ENCODE results near the gene MTPN. TPM values are rescaled to one million over a fixed set of nuclear protein-coding genes. Genes with fewer than 3 reads are reported as not detected.

The MTPN gene, protein sequence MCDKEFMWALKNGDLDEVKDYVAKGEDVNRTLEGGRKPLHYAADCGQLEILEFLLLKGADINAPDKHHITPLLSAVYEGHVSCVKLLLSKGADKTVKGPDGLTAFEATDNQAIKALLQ
- total RNA-seq (2014; rRNA removed; shearing (Covaris generic); ENCODE audit: low replicate concordance), result 60.8 and 73.2 TPM in 2 replicates

GRCh38 chr7:135977007-135977741 lies at the start of gene MTPN:
TSS of gene MTPN (minus strand) at chr7:135977359. CDS start at chr7:135977100, 259 bp downstream.
- in situ Hi-C loops (cut with HindIII; ENCODE audit: low pct_unique_long_range_greater_than_20kb, low sequenced_read_pairs), result no loop called here
- DNase-seq (ENCODE audit: low read depth), result peak; percentile 98

DNA sequence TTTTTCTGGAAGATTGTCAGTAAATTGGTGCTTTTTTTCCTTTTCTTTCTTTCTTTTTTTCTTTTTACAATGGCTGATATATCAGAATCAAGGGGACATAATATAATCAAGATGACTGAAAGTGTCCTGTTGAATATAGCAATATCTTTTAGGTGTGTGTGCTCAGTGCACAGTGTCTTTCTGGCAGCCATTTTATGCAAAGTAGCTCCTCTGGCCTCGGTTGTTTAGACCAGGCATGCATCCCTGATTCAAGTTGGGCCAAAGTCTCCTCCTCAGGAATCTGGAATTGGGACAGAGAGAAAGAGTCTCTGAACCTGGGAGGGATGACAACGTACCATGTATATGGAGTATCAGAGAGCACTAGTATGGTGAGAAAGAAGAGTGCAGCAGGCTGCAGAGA lies 49.0 kb upstream of the MTPN start:
- in situ Hi-C loops (cut with HindIII; ENCODE audit: low pct_unique_long_range_greater_than_20kb, low sequenced_read_pairs), result no loop called here
- no peak for DNase-seq (ENCODE audit: low read depth)

- in situ Hi-C loops (cut with HindIII; ENCODE audit: low pct_unique_long_range_greater_than_20kb, low sequenced_read_pairs), result no loop called here
- DNase-seq (ENCODE audit: low read depth), result no peak
Measured at GRCh38 chr7:136023134-136023869, 46.1 kb upstream of the MTPN start.

DNA sequence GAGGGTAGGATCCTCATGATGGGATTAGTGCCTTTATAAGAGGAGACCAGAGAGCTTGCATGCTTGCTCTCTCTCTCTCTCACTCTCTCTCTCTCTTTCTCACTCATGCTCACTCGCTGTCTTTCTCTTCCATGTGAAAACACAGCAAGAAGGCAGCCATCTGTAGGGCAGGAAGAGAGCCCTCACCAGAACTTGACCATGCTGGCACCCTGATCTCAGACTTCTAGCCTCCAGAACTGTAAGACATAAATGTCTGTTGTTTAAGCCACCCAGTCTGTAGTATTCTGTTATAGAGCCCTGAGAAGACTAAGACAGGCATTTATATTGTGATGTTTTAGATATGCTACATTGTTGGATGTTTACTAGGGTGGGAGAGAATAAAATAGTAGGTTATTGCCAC lies 43.4 kb upstream of the MTPN start:
- no peak for DNase-seq (ENCODE audit: low read depth)
- in situ Hi-C loops (cut with HindIII; ENCODE audit: low pct_unique_long_range_greater_than_20kb, low sequenced_read_pairs), result no loop called here

DNA sequence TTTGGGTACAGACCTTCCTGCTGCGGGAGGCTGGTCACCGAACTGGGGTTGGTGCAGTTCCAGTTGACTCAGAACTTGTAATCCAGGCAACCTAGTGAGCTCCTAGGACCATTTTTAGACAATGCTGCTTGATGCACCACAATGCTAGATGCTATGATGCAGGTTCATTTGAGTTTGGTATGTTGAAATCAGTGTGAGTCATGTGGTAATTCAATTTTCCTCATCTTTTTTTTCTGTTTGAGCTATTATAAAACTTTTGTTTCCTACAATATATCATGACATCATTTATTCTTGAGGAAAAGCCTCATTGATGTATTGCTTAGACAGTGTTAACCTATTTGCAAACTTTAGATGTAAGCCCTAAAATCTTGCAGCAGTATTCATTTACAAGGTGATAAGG lies 40.9 kb upstream of the MTPN start:
- no peak for DNase-seq (ENCODE audit: low read depth)
- in situ Hi-C loops (cut with HindIII; ENCODE audit: low pct_unique_long_range_greater_than_20kb, low sequenced_read_pairs), result no loop called here

DNA sequence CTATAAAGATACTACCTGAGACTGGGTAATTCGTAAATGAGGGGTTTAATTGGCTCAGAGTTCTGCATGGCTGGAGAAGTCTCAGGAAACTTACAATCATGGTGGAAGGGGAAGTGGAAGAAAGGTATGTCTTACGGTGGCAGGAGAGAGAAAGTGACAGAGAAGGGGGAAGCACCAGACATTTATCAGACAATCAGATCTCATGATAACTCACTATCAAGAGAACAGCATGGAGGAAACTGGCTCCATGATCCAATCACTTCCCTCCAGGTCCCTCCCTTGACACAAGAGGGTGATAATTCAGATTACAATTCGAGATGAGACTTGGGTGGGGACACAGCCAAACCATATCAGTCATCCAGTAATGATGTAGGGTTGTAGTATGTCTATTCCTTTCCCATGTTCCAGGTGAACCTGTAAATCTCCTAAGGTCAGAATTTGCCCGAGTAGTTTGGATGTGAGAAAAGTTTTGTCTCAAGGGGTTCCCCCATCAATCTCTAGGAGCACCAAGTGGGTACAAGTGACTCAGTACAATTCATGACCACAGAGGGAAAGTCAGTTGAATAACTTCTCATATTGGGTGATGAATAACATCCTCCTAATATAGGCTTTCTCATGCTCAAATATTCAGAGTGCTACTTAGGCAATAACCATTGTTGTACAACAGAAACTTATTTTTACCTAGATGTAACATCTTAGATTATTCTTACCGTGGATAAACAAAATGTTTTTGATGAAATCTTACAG lies 39.7 kb upstream of the MTPN start:
- in situ Hi-C loops (cut with HindIII; ENCODE audit: low pct_unique_long_range_greater_than_20kb, low sequenced_read_pairs), result no loop called here
- no peak for DNase-seq (ENCODE audit: low read depth)

DNA sequence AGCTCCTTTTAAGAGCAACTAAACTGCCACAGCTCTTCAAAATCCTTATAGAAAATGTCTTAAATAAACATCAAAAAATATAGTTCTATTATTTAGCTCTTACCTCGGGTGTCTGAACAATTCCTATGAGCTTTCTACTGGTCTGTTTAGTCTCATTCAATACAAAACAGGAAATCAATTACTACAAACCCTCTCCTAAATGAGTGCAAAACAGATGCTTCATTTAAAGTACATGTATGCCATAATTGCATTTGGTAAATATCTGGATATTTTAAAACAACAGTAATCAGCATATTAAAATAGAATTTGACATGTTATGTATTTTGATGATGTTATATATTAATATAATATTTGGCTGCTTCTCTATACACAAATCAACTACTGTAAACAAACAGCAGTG lies 38.5 kb upstream of the MTPN start:
- in situ Hi-C loops (cut with HindIII; ENCODE audit: low pct_unique_long_range_greater_than_20kb, low sequenced_read_pairs), result no loop called here

DNA sequence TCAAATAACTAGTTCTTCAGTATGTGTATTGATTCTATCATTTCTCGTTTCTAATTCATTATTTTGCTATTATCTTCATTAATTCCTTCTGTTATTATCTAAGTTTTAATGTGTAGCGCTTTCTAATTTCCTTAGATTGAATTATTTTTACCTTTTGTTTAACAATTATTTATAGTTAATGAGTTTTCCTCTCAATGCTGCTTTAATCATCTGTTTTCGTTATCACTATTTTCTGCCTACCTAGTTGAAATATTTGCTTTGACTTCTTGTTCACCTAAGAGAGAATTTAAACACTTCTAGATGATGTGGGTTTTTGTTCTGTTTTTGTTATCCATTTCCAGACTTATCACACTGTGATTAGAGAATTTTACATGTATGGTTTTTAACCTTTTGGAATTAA lies 37.5 kb upstream of the MTPN start:
- in situ Hi-C loops (cut with HindIII; ENCODE audit: low pct_unique_long_range_greater_than_20kb, low sequenced_read_pairs), result no loop called here
- no peak for DNase-seq (ENCODE audit: low read depth)

More for the DNA sequence above, 38.5 kb upstream of the MTPN start:
- DNase-seq (ENCODE audit: low read depth), result no peak

DNA sequence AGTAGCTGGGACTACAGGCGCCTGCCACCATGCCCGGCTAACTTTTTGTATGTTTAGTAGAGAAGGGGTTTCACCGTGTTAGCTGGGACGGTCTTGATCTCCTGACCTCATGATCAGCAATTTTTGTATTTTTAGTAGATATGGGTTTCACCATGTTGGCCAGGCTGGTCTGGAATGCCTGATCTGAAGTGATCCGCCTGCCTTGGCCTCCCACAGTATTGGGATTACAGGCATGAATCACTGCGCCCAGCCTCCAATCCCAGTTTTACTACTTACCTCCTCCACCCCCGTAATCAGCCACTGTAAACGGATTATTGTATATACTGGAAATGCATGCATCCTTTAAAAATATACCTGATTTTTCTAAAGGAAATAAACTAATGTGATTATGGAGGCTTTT lies 35.1 kb upstream of the MTPN start:
- in situ Hi-C loops (cut with HindIII; ENCODE audit: low pct_unique_long_range_greater_than_20kb, low sequenced_read_pairs), result no loop called here
- DNase-seq (ENCODE audit: low read depth), result no peak

GRCh38 chr7:136009488-136010079 lies 32.4 kb upstream of the MTPN start:
- DNase-seq (ENCODE audit: low read depth), result peak; percentile 30
- in situ Hi-C loops (cut with HindIII; ENCODE audit: low pct_unique_long_range_greater_than_20kb, low sequenced_read_pairs), result no loop called here

- in situ Hi-C loops (cut with HindIII; ENCODE audit: low pct_unique_long_range_greater_than_20kb, low sequenced_read_pairs), result no loop called here
- no peak for DNase-seq (ENCODE audit: low read depth)
Measured at GRCh38 chr7:136006208-136006607, 29.0 kb upstream of the MTPN start.

GRCh38 chr7:136004083-136004482 lies 26.9 kb upstream of the MTPN start:
- in situ Hi-C loops (cut with HindIII; ENCODE audit: low pct_unique_long_range_greater_than_20kb, low sequenced_read_pairs), result no loop called here
- DNase-seq (ENCODE audit: low read depth), result no peak

DNA sequence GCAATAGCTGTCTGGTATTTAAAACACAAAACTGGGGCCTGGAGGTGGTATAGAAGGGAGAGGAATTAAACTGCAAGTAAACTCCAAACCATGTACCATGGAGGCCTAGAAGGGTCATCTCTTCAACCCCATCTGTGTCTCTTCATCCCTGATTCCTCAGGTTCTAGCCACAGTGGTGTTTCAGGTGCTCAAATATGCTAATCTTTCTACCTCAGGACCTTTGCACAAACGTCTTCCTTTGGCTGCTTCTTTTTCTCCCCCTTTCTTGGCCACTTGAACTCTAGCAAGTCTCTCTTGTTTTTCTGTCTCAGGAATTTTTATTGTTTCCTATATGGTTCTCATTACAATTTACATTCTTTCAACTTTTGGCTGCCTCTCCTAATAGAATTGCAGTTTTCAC lies 25.6 kb upstream of the MTPN start:
- in situ Hi-C loops (cut with HindIII; ENCODE audit: low pct_unique_long_range_greater_than_20kb, low sequenced_read_pairs), result no loop called here

GRCh38 chr7:136000288-136000913 lies 23.2 kb upstream of the MTPN start:
- in situ Hi-C loops (cut with HindIII; ENCODE audit: low pct_unique_long_range_greater_than_20kb, low sequenced_read_pairs), result no loop called here
- DNase-seq (ENCODE audit: low read depth), result no peak

More for the DNA sequence above, 25.6 kb upstream of the MTPN start:
- DNase-seq (ENCODE audit: low read depth), result no peak

DNA sequence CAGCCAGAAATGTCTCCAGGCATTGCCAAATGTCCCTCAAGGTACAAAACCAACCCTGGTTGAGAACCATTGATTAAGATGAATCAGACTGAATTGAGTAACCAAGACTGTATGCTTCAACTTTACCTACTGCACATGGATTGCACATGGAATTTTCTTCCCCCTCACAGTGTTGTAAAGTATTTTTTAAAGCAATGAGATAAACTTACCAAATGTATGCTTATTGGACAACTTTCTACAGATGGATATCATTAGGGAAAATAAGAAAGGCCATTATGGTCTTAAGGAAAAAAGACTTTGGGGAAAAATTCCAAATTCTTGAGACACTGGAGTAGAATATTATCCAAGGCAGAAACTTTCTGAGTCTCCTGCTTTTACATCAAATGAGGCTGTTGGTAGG lies 20.9 kb upstream of the MTPN start:
- no peak for DNase-seq (ENCODE audit: low read depth)
- in situ Hi-C loops (cut with HindIII; ENCODE audit: low pct_unique_long_range_greater_than_20kb, low sequenced_read_pairs), result no loop called here

GRCh38 chr7:135995748-135996147 lies 18.6 kb upstream of the MTPN start:
- in situ Hi-C loops (cut with HindIII; ENCODE audit: low pct_unique_long_range_greater_than_20kb, low sequenced_read_pairs), result no loop called here
- no peak for DNase-seq (ENCODE audit: low read depth)

- DNase-seq (ENCODE audit: low read depth), result no peak
- in situ Hi-C loops (cut with HindIII; ENCODE audit: low pct_unique_long_range_greater_than_20kb, low sequenced_read_pairs), result no loop called here
Measured at GRCh38 chr7:135994466-135995205, 17.5 kb upstream of the MTPN start.
